Parathyroid adenoma (tissue), 2 donors: ENCODE measurements around the gene TPSD1.

ENCODE experiments used
- H2AFZ ChIP-seq: fragments of 300-600 bp; sonication (generic); one replicate; pipeline ENCODE4 v1.7.0; 2017; ENCODE audit warnings: antibody characterized with exemption, mild to moderate bottlenecking
- H3K27ac ChIP-seq: fragments of 300-600 bp; sonication (generic); one replicate; pipeline ENCODE4 v1.7.0; 2017
- H3K27me3 ChIP-seq: fragments of 300-600 bp; sonication (generic); one replicate; pipeline ENCODE4 v1.7.0; 2017; ENCODE audit warnings: low read length; ENCODE audit not compliant: control insufficient read depth, insufficient read depth
- H3K36me3 ChIP-seq: fragments of 300-600 bp; sonication (generic); one replicate; pipeline ENCODE4 v1.7.0; 2017; ENCODE audit warnings: low read length; ENCODE audit not compliant: control insufficient read depth, insufficient read depth
- H3K4me1 ChIP-seq: fragments of 300-600 bp; sonication (generic); one replicate; pipeline ENCODE4 v1.7.0; 2017; ENCODE audit warnings: control low read depth
- H3K4me2 ChIP-seq: fragments of 300-600 bp; sonication (generic); one replicate; pipeline ENCODE4 v1.7.0; 2017; ENCODE audit warnings: low read length
- H3K4me3 ChIP-seq: fragments of 300-600 bp; sonication (generic); one replicate; pipeline ENCODE4 v1.7.0; 2017; ENCODE audit warnings: low read depth, low read length
- H3K79me2 ChIP-seq: fragments of 300-600 bp; sonication (generic); one replicate; pipeline ENCODE4 v1.7.0; 2017; ENCODE audit warnings: control low read depth
- H3K9ac ChIP-seq: fragments of 300-600 bp; sonication (generic); one replicate; pipeline ENCODE4 v1.7.0; 2017; ENCODE audit warnings: mild to moderate bottlenecking
- H3K9me3 ChIP-seq: fragments of 300-600 bp; sonication (generic); one replicate; pipeline ENCODE4 v1.7.0; 2017; ENCODE audit warnings: low read length; ENCODE audit not compliant: control insufficient read depth
- TF ChIP-seq, protein P1 (sequence below): fragments of 300-600 bp; sonication (generic); IDR thresholded peaks from one replicate; pipeline ENCODE4 v1.7.0; 2017; ENCODE audit warnings: antibody characterized with exemption, mild to moderate bottlenecking
- donor health status: primary hyperparathyroidism.

TPSD1 gene

DNA sequence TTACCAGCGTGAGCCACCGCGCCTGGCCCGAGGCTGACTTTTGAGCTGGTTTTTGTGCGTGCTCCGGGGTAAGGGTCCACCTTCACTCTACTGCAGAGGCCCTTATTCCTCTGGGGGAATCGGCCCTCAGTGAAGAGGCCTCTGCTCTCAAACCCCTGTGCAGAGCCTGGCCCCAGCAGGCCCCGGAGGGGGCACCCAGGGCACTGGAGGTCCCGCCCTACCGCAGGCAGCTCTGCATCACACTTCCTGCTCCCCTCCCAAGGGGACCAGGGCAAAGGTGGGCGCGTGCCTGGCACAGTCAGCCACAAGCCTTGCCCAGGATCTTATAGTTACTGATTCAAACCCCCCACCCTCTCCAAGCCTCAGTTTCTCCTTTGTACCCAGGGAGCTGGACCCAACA lies 50.0 kb downstream of the TPSD1 start:
- H3K4me3 ChIP-seq, result no peak overlapping the region
- H3K9me3 ChIP-seq, result no peaks in the 10 kb centered on the region
- H3K27me3 ChIP-seq, result no peaks in the 10 kb centered on the region
- H3K4me1 ChIP-seq, result peaks cover 3% of the 10 kb centered on the region
- H3K9ac ChIP-seq, result no peak overlapping the region
- H3K79me2 ChIP-seq, result peaks cover 6% of the 10 kb centered on the region
- TF ChIP-seq, protein P1, sequence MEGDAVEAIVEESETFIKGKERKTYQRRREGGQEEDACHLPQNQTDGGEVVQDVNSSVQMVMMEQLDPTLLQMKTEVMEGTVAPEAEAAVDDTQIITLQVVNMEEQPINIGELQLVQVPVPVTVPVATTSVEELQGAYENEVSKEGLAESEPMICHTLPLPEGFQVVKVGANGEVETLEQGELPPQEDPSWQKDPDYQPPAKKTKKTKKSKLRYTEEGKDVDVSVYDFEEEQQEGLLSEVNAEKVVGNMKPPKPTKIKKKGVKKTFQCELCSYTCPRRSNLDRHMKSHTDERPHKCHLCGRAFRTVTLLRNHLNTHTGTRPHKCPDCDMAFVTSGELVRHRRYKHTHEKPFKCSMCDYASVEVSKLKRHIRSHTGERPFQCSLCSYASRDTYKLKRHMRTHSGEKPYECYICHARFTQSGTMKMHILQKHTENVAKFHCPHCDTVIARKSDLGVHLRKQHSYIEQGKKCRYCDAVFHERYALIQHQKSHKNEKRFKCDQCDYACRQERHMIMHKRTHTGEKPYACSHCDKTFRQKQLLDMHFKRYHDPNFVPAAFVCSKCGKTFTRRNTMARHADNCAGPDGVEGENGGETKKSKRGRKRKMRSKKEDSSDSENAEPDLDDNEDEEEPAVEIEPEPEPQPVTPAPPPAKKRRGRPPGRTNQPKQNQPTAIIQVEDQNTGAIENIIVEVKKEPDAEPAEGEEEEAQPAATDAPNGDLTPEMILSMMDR, result no peak
- H3K27ac ChIP-seq, result no peak overlapping the region
- H3K36me3 ChIP-seq, result no peaks in the 10 kb centered on the region
- no peak overlapping the region for H3K4me2 ChIP-seq
- no peak overlapping the region for H2AFZ ChIP-seq

DNA sequence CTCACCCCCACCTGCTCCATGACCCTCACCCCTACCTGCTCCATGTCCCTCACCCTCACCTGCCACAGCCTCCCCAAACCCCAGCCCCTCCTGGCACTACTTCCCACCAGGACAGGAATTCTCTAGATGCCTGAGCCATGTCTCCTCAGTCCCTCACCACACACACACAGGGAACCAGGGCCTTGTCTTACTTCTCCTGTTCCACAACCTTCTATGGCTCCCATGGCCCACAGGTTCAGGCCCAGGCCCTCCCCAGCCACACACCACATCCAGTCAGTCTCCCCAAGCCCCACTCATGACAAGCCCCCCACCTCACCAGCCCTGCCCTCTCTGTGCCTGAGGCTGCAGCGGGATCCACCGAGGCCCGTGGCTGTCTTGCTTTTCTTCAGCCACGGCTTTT lies 50.5 kb downstream of the TPSD1 start:
- Histone ChIP-seq H3K4me3 (no peak overlapping the region), H3K27me3 (no peaks in the 10 kb centered on the region), H3K9me3 (no peaks in the 10 kb centered on the region), H3K4me2 (no peak overlapping the region), H3K79me2 (peaks cover 10% of the 10 kb centered on the region), H3K27ac (no peak overlapping the region), H3K36me3 (no peaks in the 10 kb centered on the region), H3K4me1 (peaks cover 8% of the 10 kb centered on the region), H3K9ac (no peak overlapping the region), H2AFZ (no peak overlapping the region)
- TF ChIP-seq, protein P1, result no peak

DNA sequence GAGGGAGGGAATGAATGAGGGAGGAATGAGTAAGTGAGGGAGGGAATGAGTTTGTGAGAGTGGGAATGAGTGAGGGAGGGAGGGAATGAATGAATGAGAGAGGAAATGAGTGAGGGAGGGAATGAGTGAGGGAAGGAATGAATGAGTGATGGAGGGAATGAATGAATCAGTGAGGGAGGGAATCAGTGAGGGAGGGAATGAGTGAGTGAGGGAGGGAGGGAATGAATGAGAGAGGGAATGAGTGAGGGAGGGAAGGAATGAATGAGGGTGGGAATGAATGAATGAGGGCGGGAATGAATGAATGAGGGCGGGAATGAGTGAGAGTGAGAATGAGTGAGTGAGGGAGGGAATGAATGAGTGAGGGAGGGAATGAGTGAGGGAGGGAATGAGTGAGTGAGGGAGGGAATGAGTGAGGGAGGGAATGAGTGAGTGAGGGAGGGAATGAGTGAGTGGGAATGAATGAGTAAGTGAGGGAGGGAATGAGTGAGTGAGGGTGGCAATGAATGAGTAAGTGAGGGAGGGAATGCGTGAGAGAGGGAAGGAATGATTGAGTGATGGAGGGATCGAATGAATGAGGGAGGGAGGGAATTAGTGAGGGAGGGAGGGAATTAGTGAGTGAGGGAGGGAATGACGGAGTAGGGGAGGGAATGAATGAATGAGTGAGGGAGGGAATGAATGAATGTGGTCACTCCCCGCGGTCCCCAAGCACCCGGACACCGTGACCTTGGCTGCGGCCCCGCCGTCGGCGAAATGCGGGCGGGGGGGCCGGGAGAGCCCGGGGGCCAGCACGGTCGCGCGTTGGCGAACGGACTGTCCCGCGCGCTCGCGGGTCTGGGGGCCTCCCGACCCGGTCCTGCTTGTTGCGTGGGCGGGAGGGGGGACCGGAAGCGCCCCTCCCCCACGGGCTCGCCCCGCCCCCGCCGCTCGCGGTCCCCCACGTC lies 52.4 kb downstream of the TPSD1 start:
- Histone ChIP-seq H3K79me2 (peaks cover 30% of the 10 kb centered on the region), H3K9ac (no peak overlapping the region), H3K27me3 (no peaks in the 10 kb centered on the region), H2AFZ (peak overlapping the region; percentile 98), H3K27ac (peak overlapping the region; percentile 100), H3K4me3 (peak overlapping the region; percentile 49), H3K36me3 (no peaks in the 10 kb centered on the region), H3K9me3 (no peaks in the 10 kb centered on the region), H3K4me1 (peaks cover 19% of the 10 kb centered on the region), H3K4me2 (peak overlapping the region; percentile 97)
- TF ChIP-seq, protein P1, result no peak
